Measurements from ENCODE around the gene TMTC3. TPM values are rescaled to one million over a fixed set of nuclear protein-coding genes. Genes with fewer than 3 reads are reported as not detected.
A peak's percentile ranks its signal among the peaks of the same experiment; 100 is the strongest.

Gene TMTC3
- total RNA-seq, 2 experiments from 2014 or later: 5.3 to 6.8 TPM

GRCh38 chr12:88141425-88141773 lies 708 bp upstream of the TMTC3 start:
- DNase-seq: no peak
- Mint-ChIP-seq H3K36me3 (peaks cover 20% of the 10 kb centered on the region), H3K9me3 (no peaks in the 10 kb centered on the region), H3K27ac (peak overlapping the region; percentile 86), H3K27me3 (no peaks in the 10 kb centered on the region), H3K4me3 (peak overlapping the region; percentile 96), H3K4me1 (ENCODE audit: low read depth) (peaks cover 37% of the 10 kb centered on the region)
- intact Hi-C loops (cut with micrococcal nuclease): loop anchor here (1.0 to 10.0 kb wide), 5 partner anchors 31 to 1385 kb away; partner anchors contain the start of gene POC1B
- ChIA-PET CTCF (no interaction called here), POLR2A (interaction anchor here (1.0 kb wide), 1 partner anchor 1354 kb away, joined by 3 read pairs; no protein-coding TSS in a partner anchor)

GRCh38 chr12:88142610-88142991 lies 494 bp downstream of the TMTC3 start:
- Mint-ChIP-seq H3K27me3 (no peaks in the 10 kb centered on the region), H3K9me3 (no peaks in the 10 kb centered on the region), H3K36me3 (peaks cover 15% of the 10 kb centered on the region), H3K4me3 (peak overlapping the region; percentile 96), H3K27ac (peak overlapping the region; percentile 86), H3K4me1 (ENCODE audit: low read depth) (peaks cover 39% of the 10 kb centered on the region)
- CTCF ChIA-PET: interaction anchor here (0.7 kb wide), 1 partner anchor 11 kb away, joined by 4 read pairs; no protein-coding TSS in a partner anchor
- intact Hi-C loops (cut with micrococcal nuclease): loop anchor here (1.0 to 10.0 kb wide), 8 partner anchors 93 to 1212 kb away; a partner anchor contains a TSS
- POLR2A ChIA-PET: interaction anchor here (1.0 kb wide), 1 partner anchor 1352 kb away, joined by 3 read pairs; no protein-coding TSS in a partner anchor
- DNase-seq: peak; percentile 44

GRCh38 chr12:88144037-88144436 lies 1.9 kb downstream of the TMTC3 start:
- ChIA-PET POLR2A (no interaction called here), CTCF (no interaction called here)
- Mint-ChIP-seq H3K27me3 (no peaks in the 10 kb centered on the region), H3K9me3 (no peaks in the 10 kb centered on the region), H3K36me3 (peaks cover 7% of the 10 kb centered on the region), H3K4me3 (no peak overlapping the region), H3K4me1 (ENCODE audit: low read depth) (peaks cover 41% of the 10 kb centered on the region), H3K27ac (no peak overlapping the region)
- intact Hi-C loops (cut with micrococcal nuclease): loop anchor here (5.0 to 10.0 kb wide), 3 partner anchors 248 to 1081 kb away; no protein-coding TSS in a partner anchor
- no peak for DNase-seq

GRCh38 chr12:88144546-88145468 lies 2.7 kb downstream of the TMTC3 start:
- H3K36me3 Mint-ChIP-seq: peaks cover 7% of the 10 kb centered on the region
- no peak for DNase-seq
- POLR2A ChIA-PET: no interaction called here
- intact Hi-C loops (cut with micrococcal nuclease): loop anchor here (5.0 to 10.0 kb wide), 3 partner anchors 247 to 1080 kb away; no protein-coding TSS in a partner anchor
- CTCF ChIA-PET: interaction anchor here (1.1 kb wide), 1 partner anchor 24 kb away, joined by 3 read pairs; no protein-coding TSS in a partner anchor
- no peaks in the 10 kb centered on the region for H3K27me3 Mint-ChIP-seq
- H3K4me1 Mint-ChIP-seq (ENCODE audit: low read depth): peaks cover 41% of the 10 kb centered on the region
- no peak overlapping the region for H3K4me3 Mint-ChIP-seq
- H3K27ac Mint-ChIP-seq: no peak overlapping the region
- H3K9me3 Mint-ChIP-seq: no peaks in the 10 kb centered on the region

- intact Hi-C loops (cut with micrococcal nuclease): loop anchor here (10.0 kb wide), 1 partner anchor 1079 kb away; no protein-coding TSS in a partner anchor
- Mint-ChIP-seq H3K36me3 (no peaks in the 10 kb centered on the region), H3K27me3 (no peaks in the 10 kb centered on the region), H3K27ac (no peak overlapping the region), H3K4me3 (no peak overlapping the region), H3K4me1 (ENCODE audit: low read depth) (peaks cover 44% of the 10 kb centered on the region), H3K9me3 (no peaks in the 10 kb centered on the region)
- DNase-seq: no peak
- POLR2A ChIA-PET: no interaction called here
- CTCF ChIA-PET: interaction anchor here (1.1 kb wide), 1 partner anchor 23 kb away, joined by 3 read pairs; no protein-coding TSS in a partner anchor
Measured at GRCh38 chr12:88145567-88146505, 3.7 kb downstream of the TMTC3 start.

GRCh38 chr12:88150063-88150462 lies 8.0 kb downstream of the TMTC3 start:
- POLR2A ChIA-PET: no interaction called here
- H3K9me3 Mint-ChIP-seq: no peaks in the 10 kb centered on the region

GRCh38 chr12:88153959-88154358 lies 11.9 kb downstream of the TMTC3 start:
- Mint-ChIP-seq H3K36me3 (peaks cover 3% of the 10 kb centered on the region), H3K4me3 (no peak overlapping the region), H3K9me3 (no peaks in the 10 kb centered on the region), H3K4me1 (ENCODE audit: low read depth) (peaks cover 14% of the 10 kb centered on the region), H3K27me3 (no peaks in the 10 kb centered on the region), H3K27ac (no peak overlapping the region)
- ChIA-PET CTCF (interaction anchor here (0.6 to 1.9 kb wide), 3 partner anchors 12 to 840 kb away, joined by 4 to 5 read pairs (median 5); partner anchors contain the start of genes CEP290 and TMTC3), POLR2A (no interaction called here)
- intact Hi-C loops (cut with micrococcal nuclease): no loop called here
- DNase-seq: no peak

More at GRCh38 chr12:88150063-88150462, 8.0 kb downstream of the TMTC3 start:
- CTCF ChIA-PET: no interaction called here
- Mint-ChIP-seq H3K4me3 (no peak overlapping the region), H3K4me1 (ENCODE audit: low read depth) (peaks cover 33% of the 10 kb centered on the region), H3K27ac (no peak overlapping the region), H3K36me3 (no peaks in the 10 kb centered on the region), H3K27me3 (no peaks in the 10 kb centered on the region)
- no peak for DNase-seq
- intact Hi-C loops (cut with micrococcal nuclease): no loop called here

- intact Hi-C loops (cut with micrococcal nuclease): loop anchor here (5.0 kb wide), 1 partner anchor 81 kb away; no protein-coding TSS in a partner anchor
- Mint-ChIP-seq H3K4me1 (ENCODE audit: low read depth) (peaks cover 11% of the 10 kb centered on the region), H3K36me3 (peaks cover 7% of the 10 kb centered on the region), H3K27ac (no peak overlapping the region), H3K4me3 (no peak overlapping the region), H3K27me3 (no peaks in the 10 kb centered on the region), H3K9me3 (no peaks in the 10 kb centered on the region)
- POLR2A ChIA-PET: no interaction called here
- no peak for DNase-seq
- CTCF ChIA-PET: no interaction called here
Measured at GRCh38 chr12:88156075-88156654, 14.1 kb downstream of the TMTC3 start.

GRCh38 chr12:88163371-88163770 lies 21.3 kb downstream of the TMTC3 start:
- peaks cover 44% of the 10 kb centered on the region for H3K36me3 Mint-ChIP-seq
- H3K4me1 Mint-ChIP-seq (ENCODE audit: low read depth): no peaks in the 10 kb centered on the region
- no peaks in the 10 kb centered on the region for H3K9me3 Mint-ChIP-seq
- DNase-seq: no peak
- H3K4me3 Mint-ChIP-seq: no peak overlapping the region
- ChIA-PET CTCF (no interaction called here), POLR2A (no interaction called here)
- intact Hi-C loops (cut with micrococcal nuclease): no loop called here
- H3K27me3 Mint-ChIP-seq: no peaks in the 10 kb centered on the region
- no peak overlapping the region for H3K27ac Mint-ChIP-seq

- H3K36me3 Mint-ChIP-seq: peaks cover 51% of the 10 kb centered on the region
- no peaks in the 10 kb centered on the region for H3K27me3 Mint-ChIP-seq
- no peaks in the 10 kb centered on the region for H3K9me3 Mint-ChIP-seq
- POLR2A ChIA-PET: no interaction called here
- CTCF ChIA-PET: no interaction called here
- H3K27ac Mint-ChIP-seq: no peak overlapping the region
- H3K4me1 Mint-ChIP-seq (ENCODE audit: low read depth): no peaks in the 10 kb centered on the region
- no peak overlapping the region for H3K4me3 Mint-ChIP-seq
- intact Hi-C loops (cut with micrococcal nuclease): no loop called here
- DNase-seq: no peak
Measured at GRCh38 chr12:88166179-88166578, 24.1 kb downstream of the TMTC3 start.

GRCh38 chr12:88167384-88167783 lies 25.3 kb downstream of the TMTC3 start:
- no peak for DNase-seq
- Mint-ChIP-seq H3K4me1 (ENCODE audit: low read depth) (no peaks in the 10 kb centered on the region), H3K27me3 (no peaks in the 10 kb centered on the region), H3K36me3 (peaks cover 51% of the 10 kb centered on the region), H3K4me3 (no peak overlapping the region), H3K27ac (no peak overlapping the region), H3K9me3 (no peaks in the 10 kb centered on the region)
- intact Hi-C loops (cut with micrococcal nuclease): no loop called here
- CTCF ChIA-PET: no interaction called here
- POLR2A ChIA-PET: no interaction called here

Measured in activated CD4-positive, alpha-beta memory T cell treated with anti-CD3 and anti-CD28 coated beads for 36 hours (primary cell).